Inferior parietal cortex (tissue), 1 donor: ENCODE measurements around the gene KRTAP10-11.
"Not testable (repeated sequence)": the region's sequence is repeated elsewhere in the genome, so short reads cannot be mapped to it uniquely, and the experiment has no call there.

Experiments
- DNase-seq: peaks from one replicate; pipeline ENCODE4 v3.0.0-alpha.2; 2016; ENCODE audit errors: extremely low spot score

The KRTAP10-11 gene

GRCh38 chr21:44646366-44647221 lies at the start of gene KRTAP10-11:
TSS of gene KRTAP10-11 (plus strand) at chr21:44646414. CDS start at chr21:44646459, 45 bp downstream.
- not testable (repeated sequence) for DNase-seq

- no peak for DNase-seq
Observed at GRCh38 chr21:44598061-44598460, 48.2 kb upstream of the KRTAP10-11 start.

GRCh38 chr21:44599264-44600029 lies 46.8 kb upstream of the KRTAP10-11 start:
- DNase-seq, result no peak

GRCh38 chr21:44600118-44600978 lies 45.9 kb upstream of the KRTAP10-11 start, which contains the start of gene KRTAP10-7:
TSS of gene KRTAP10-7 (plus strand) at chr21:44600597. CDS start at chr21:44600622, 25 bp downstream.
- DNase-seq, result not testable (repeated sequence)

GRCh38 chr21:44601091-44601490 lies 45.1 kb upstream of the KRTAP10-11 start:
- not testable (repeated sequence) for DNase-seq

GRCh38 chr21:44601596-44602462 lies 44.4 kb upstream of the KRTAP10-11 start:
- DNase-seq, result no peak

- DNase-seq, result no peak
Observed at GRCh38 chr21:44602463-44602850, 43.8 kb upstream of the KRTAP10-11 start.

GRCh38 chr21:44603109-44603875 lies 42.9 kb upstream of the KRTAP10-11 start:
- no peak for DNase-seq

- DNase-seq, result no peak
Observed at GRCh38 chr21:44603911-44604310, 42.3 kb upstream of the KRTAP10-11 start.

GRCh38 chr21:44606495-44606894 lies 39.7 kb upstream of the KRTAP10-11 start:
- DNase-seq, result no peak

GRCh38 chr21:44609193-44609592 lies 37.0 kb upstream of the KRTAP10-11 start:
- no peak for DNase-seq

- DNase-seq, result not testable (repeated sequence)
Observed at GRCh38 chr21:44610157-44610843, 35.9 kb upstream of the KRTAP10-11 start.

GRCh38 chr21:44611551-44611950 lies 34.7 kb upstream of the KRTAP10-11 start:
- DNase-seq, result no peak

- DNase-seq, result no peak
Observed at GRCh38 chr21:44612029-44612486, 34.2 kb upstream of the KRTAP10-11 start, which contains the start of gene KRTAP10-8. TSS of gene KRTAP10-8 (plus strand) at chr21:44612079. CDS start at chr21:44612101, 22 bp downstream.

- no peak for DNase-seq
Observed at GRCh38 chr21:44612669-44613229, 33.5 kb upstream of the KRTAP10-11 start.

- DNase-seq, result no peak
Observed at GRCh38 chr21:44613386-44614155, 32.6 kb upstream of the KRTAP10-11 start.

GRCh38 chr21:44614161-44614631 lies 32.0 kb upstream of the KRTAP10-11 start:
- no peak for DNase-seq

- no peak for DNase-seq
Observed at GRCh38 chr21:44614961-44615391, 31.2 kb upstream of the KRTAP10-11 start.
